GM18519 (cell line): Measurements from ENCODE around the gene PARD3.
"Not testable (repeated sequence)": the region's sequence is repeated elsewhere in the genome, so short reads cannot be mapped to it uniquely, and the experiment has no call there.

Experiments used
- ATAC-seq: cut with Tn5 transposase; IDR thresholded peaks from one replicate; pipeline ENCODE4 v1.9.1; 2021; ENCODE audit warnings: mild to moderate bottlenecking, moderate library complexity; ENCODE audit not compliant: unreplicated experiment, low FRiP score

Gene PARD3

DNA sequence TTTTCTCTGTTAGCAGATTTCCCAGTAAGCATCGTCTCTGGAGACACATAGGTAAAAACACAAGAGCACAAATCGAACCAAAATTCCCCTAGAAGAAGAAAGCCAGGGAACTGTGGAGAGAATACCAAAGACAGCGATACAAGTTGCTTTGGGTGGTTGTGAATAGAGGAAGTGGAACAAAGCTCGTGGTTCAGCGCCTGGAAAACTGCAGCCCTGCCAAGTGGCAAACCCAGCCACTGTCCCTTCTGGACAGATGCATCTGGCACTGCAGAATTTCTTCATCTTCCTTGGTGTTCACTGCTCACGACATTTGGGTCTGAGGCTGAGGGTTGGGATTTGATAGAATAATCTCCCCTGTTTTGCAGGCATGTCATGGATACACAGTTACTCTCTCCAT, 733.8 kb downstream of the PARD3 start:
- ATAC-seq: no peak

DNA sequence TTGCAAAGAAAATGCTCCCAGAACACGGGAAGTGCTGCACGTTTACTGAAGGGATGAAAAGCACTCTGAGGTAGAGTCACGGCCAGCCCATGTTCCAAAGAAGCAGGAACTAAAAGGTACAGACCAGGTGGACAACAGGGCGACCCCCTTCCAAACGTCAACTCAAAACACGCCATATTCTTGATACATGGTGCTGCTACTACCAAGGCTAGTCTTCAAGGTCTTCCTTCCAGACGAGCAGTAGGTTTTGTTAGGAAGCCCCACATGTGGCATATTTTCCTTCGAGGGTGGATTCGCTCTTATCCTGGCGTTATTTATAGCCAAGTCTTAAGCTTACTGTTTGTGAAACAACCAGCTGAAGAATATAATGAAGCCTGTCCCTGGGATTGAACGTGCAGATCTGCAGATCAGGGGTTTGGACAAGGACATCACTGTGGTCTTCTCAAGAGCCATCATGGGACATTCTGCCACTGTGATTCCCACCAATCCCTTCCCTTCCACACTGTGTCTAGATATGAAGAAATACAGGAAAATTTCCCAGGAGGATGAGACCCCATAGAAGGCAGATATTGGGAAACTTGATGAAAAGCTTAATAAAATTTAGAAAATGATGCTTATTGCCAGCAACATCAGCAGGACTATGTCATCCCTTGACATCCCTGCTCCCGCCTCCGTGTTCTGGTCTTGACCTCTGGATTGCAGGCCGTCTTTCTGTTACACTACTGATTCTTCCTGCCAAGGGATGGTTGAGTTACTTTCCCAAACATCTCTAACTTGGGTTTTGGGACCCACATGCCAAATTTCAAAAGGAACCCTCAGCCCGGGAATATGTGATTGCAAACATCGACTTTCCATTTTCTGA, 734.4 kb downstream of the PARD3 start:
- ATAC-seq: no peak

DNA sequence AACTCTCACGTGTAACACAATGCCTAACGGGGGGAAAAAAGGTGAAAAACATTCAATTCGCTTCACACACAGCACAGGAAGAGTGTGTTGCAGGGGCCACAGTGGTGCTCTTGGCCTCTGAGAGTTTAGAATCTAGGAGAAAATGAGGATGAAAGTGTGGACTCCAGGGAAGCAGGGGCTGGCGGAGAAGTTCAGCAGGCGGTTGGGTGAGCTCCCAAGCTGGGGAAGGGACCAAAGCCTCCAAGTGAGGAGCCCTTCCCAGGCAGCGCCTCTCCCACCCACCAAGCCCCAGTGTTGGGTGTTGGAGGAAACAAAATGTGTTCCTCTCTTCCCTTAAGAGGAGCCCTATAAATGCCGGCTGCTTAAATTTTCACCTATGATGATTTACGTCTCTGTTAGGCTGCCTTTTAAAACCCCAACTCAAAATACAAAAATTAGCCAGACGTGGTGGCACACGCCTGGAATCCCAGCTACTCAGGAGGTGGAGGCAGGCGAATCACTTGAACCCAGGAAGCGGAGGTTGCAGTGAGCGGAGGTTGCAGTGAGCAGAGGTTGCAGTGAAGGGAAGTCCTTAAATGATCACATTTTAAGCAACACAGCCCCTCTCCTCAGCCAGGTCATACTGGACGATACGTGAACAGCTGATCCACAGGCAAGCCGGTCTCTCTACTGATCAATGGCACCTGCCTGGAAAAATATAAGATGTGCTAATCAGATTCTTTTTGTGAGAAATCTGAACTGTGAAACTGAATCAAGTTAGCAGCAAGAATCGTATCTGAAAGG, 735.2 kb downstream of the PARD3 start:
- no peak for ATAC-seq

DNA sequence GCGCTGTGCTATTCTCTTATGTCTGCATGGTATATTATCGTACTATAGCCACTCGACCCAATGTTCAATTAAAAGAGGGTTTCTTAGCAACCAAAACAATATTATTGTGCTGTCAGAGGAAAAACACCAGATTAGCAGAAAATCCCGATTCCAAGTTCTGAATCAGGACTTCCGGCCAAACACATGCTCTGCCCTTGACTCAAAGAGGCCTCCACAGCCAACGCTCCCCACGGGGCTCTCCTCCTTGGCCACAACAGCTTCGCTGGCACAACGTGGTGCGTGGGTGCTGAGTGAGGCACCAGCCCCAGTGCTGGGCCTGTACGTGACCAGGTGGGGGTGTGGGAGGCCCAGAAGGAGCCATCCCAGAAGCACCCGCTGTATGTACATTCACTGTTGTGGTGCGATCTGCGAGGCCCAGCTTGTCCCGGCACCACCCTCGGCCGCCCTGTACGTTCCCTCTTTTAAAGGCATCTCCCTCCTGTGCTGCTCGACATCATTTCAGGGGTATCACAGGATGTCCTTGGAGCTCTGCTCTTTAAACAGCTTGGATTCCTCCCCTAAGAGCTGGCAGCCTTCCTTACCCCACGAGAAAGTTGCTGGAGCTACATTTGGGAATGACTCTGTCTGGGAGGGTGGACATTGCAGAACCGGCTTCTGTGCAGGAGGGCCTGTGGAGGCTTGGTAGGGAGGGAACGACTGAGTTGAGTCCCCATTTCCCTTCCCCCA, 736.2 kb downstream of the PARD3 start:
- no peak for ATAC-seq

DNA sequence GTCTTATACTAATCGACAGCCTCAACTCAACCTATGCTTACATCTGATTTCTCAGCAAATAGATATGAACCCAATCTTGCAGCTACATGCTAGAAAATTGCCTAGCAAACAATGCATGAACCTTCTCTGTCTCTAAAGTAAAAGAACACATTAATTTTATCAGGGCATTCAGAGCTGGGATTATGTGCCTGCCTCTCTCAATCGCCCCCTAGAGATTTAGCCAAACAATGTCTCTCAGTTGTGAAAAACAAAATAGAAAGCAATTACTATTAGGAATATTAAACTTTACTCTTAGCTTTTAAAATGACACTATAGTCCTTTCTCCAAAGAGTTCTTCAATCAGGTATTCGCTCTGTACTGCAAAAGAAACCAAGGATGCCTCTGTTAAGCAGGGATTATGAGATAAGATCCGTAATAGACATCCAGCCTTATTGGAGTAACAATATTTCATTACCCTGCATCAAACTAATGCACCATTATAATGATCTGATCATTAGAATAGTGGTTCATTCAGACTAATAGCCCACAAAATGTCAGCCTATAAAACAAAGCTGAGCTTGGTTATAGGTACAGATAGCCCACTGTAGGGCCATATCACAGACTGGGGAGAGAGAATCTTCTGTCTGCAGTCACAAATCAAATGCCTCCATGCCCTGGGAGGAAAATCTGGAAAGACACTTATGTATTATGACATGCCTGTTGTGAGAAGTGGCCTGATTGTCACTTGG, 736.9 kb downstream of the PARD3 start:
- ATAC-seq: no peak

DNA sequence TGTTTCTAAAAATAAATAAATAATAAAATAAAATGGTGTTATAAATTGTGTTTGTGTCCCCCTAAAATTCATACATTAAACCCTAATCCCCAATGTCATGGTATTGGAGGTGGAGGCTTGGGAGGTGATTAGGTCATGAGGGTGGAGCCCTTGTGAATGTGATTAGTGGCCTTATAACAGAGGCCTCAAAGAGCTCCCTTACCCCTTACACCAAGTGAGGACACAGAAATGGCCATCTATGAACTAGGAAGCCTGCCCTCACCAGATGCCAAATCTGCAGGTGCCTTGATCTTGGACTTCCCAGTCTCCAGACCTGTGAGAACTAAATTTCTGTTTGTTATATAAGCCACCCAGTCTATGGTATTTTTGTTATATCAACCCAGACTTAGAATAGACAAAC, 738.7 kb downstream of the PARD3 start:
- no peak for ATAC-seq

DNA sequence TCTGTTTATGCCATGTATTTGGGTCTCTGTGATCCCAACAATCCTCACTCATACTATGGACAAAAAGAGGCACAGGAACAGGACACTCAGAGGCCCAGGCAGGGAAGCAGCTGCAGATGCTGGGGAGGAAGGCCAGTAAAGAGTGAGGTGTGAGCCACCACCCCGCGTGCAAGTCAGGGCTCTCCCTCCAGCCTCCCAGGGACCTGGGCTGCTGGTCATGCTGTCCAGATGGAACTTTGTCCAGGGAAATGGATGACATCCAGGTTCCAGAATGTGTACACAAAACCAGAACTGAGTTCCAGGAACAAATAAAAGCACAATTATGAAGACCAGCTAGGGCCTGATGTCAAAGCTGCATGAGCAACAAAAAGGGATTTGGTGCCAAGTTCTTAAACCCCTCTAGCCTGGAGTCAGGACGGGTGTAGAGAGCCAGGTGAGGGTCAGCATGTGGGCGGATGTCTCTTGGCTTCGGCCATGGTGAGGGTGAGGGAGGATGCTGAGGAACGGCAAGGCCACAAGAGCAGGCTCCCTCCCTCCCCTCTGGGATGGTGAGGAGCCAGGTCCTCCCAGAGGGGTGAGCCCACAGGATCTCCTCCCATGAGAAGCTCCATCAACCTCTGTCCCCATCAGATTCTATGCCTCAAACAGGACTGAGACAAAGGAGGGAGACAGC, 739.7 kb downstream of the PARD3 start:
- ATAC-seq: no peak

DNA sequence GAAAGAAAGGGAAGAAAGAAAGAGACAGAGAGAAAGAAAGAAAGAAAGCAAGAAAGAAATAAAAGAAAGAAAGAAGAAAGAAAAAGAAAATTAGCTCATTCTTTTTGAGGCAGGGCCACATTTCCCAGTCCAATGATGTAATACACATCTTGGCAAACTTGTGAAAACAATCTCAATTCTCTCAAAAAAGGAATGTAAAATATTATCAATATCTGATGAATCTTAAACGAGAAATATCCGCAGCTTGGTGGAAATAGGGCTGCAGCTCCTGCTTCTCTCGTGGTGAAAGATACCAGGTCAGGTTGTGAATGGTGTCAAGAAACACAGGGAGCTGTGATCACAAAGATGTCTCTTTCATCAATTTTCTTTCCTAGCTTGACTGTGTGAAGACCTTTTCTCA, 741.0 kb downstream of the PARD3 start:
- ATAC-seq: no peak

DNA sequence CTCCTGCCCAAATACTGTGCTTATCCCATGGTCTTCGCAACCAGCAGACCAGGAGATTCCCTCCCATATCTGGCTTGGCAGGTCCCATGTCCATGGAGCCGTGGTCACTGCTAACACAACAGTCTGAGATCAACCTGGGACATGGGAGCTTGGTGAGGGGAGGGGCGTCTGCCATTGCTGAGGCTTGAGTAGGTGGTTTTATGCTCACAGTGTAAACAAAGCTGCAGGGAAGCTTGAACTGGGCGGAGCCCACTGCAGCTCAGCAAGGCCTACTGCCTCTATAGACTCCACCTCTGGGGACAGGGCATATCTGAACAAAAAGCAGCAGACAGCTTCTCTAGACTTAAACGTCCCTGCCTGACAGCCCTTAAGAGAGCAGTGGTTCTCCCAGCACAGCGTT, 747.4 kb downstream of the PARD3 start:
- not testable (repeated sequence) for ATAC-seq

DNA sequence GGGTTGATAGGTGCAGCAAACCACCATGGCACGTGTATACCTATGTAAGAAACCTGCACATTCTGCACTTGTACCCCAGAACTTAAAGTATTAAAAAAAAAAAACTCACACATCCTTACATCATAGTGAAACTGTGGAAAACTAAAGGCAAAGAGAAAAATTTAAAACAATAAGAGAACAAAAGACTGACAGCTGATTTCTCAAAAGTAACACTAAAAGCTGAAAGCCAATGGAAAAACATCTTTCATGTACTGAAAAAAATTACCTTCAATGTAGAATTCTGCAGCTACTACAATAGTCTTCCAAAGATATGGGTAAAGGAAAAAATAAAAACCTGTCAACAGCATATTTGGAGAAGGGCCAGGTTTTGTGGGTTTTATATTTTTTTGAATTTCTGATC, 751.5 kb downstream of the PARD3 start:
- ATAC-seq: no peak

DNA sequence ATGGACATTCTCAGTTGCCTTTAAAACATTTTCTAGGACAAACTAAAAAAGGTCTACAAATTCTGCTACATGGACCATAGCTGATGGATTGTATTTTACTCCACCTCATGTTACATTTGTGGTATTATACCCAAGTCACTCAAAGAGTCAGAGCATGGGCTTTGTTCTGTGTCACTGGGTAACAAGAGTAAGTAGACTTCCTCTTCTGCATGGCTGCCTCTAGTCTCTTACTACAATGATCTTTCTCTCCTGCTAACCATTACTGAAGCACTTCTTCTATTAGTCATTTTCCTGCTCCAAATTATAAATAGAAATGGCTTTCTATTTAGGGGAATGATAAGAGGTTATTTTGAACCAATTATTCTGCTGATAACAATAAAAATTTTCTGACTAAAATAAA, 753.3 kb downstream of the PARD3 start:
- ATAC-seq: no peak
